Measurements from ENCODE around the gene FKBP1A. TPM values are rescaled to one million over a fixed set of nuclear protein-coding genes. Genes with fewer than 3 reads are reported as not detected.

The FKBP1A gene
- polyA plus RNA-seq, 1 experiment = 476 TPM

DNA sequence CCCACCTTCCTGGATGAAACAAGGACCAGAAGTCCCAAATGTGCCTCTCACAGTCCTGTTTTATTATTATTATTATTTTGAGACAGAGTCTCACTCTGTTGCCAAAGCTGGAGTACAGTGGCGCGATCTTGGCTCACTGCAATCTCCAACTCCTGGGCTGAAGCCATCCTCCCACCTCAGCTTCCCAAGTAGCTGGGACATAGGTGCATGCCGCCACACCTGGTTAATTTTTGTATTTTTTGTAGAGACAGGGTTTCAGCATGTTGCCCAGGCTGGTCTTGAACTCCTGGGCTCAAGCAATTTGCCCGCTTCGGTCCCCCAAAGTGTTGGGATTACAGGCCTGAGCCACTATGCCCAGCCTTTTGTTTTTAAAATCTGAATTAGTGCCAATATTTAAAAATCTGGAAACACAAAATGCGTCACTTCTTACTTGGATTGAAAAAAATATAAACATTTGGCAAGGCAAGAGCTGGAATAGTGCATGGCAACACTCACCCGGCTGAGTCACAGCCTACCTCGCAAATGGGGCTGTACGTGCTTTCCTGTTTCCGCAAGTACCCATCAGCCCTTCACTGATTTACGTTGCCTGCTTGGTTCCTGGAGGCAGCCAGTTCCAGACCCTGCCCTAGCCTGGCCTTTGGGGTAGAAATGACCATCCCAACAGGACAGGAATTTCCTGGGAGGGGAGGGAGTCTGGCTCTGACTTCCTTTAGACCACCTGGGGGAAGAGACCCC is 70.2 kb downstream of the FKBP1A start:
- H3K4me3 ChIP-seq (ENCODE audit: low read depth, low read length) = no peak overlapping the region
- peak; percentile 73 for DNase-seq (ENCODE audit: low read depth)

DNA sequence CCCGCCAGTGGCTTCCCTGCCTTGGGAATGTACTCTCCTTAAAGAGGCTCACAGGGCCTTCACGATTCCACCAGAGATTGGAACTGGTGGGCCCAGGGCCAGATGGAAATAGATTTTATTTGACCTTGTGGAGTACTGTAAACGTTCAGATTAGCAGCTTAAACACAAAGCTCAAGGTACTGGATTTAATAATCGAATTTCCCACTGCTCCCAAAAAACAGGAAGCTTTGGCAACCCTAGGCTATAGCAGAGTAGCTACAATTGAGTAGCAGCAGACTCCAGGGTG is 71.3 kb downstream of the FKBP1A start:
- ChIA-PET POLR2A (no interaction called here), CTCF (interaction anchor here (0.7 to 3.9 kb wide), 4 partner anchors 8 to 116 kb away, joined by 3 to 21 read pairs (median 8); no protein-coding TSS in a partner anchor)
- H3K36me3 ChIP-seq (ENCODE audit: control insufficient read depth, insufficient read depth, low read length) = no peaks in the 10 kb centered on the region
- TF ChIP-seq, protein P1, sequence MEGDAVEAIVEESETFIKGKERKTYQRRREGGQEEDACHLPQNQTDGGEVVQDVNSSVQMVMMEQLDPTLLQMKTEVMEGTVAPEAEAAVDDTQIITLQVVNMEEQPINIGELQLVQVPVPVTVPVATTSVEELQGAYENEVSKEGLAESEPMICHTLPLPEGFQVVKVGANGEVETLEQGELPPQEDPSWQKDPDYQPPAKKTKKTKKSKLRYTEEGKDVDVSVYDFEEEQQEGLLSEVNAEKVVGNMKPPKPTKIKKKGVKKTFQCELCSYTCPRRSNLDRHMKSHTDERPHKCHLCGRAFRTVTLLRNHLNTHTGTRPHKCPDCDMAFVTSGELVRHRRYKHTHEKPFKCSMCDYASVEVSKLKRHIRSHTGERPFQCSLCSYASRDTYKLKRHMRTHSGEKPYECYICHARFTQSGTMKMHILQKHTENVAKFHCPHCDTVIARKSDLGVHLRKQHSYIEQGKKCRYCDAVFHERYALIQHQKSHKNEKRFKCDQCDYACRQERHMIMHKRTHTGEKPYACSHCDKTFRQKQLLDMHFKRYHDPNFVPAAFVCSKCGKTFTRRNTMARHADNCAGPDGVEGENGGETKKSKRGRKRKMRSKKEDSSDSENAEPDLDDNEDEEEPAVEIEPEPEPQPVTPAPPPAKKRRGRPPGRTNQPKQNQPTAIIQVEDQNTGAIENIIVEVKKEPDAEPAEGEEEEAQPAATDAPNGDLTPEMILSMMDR (IDR thresholded peaks at IDR 0.05; ENCODE audit: insufficient read depth, low read depth, low read length) = no peak
- no peak for DNase-seq (ENCODE audit: low read depth)
- H3K4me3 ChIP-seq (ENCODE audit: low read depth, low read length) = no peak overlapping the region
- no peaks in the 10 kb centered on the region for H3K27me3 ChIP-seq (ENCODE audit: control insufficient read depth, insufficient read depth, low read length)

More for the DNA sequence above, 70.2 kb downstream of the FKBP1A start:
- Histone ChIP-seq H3K27me3 (ENCODE audit: control insufficient read depth, insufficient read depth, low read length) (no peaks in the 10 kb centered on the region), H3K36me3 (ENCODE audit: control insufficient read depth, insufficient read depth, low read length) (no peaks in the 10 kb centered on the region)
- ChIA-PET CTCF (interaction anchor here (0.8 to 3.9 kb wide), 7 partner anchors 10 to 128 kb away, joined by 3 to 21 read pairs (median 5); no protein-coding TSS in a partner anchor), POLR2A (interaction anchor here (0.8 kb wide), 1 partner anchor 80 kb away, joined by 3 read pairs; no protein-coding TSS in a partner anchor)
- TF ChIP-seq, protein P1 (IDR thresholded peaks at IDR 0.05; ENCODE audit: insufficient read depth, low read depth, low read length) = no peak

DNA sequence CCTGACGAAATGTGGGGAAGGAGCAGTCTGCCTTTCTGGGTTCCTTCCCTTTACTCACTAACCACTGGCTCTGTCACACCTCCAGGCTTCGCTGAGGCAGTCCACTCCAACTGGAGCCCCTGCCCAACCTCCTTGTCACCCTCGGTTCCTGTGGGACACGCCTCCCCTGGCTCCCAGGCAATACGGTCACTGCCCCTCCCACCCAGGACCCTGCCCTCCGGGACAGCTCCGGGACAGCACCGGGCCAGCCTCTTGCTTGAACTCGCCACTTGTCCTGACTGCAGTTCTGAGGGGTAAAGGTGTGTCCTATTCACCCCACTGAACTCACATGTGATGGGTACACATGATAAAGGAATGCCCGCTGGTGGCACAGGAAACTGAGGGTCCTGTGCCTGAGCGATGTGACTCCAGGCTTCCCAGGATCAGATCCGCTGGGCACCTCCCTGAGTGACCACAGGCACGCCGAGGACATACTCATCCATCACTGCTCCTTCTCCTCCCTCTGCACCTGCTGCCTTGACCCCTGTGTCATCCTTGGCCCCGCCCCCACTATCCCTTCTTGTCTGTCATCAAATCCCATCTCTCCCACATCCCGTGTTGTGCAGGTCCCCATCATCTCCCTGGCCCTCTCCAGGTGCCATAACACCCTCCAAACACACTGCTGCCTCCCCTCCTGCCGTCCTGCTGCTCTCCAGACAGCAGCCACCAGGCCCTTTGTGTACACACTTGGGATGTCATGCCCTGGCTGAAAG is 71.8 kb downstream of the FKBP1A start:
- TF ChIP-seq, protein P1 (IDR thresholded peaks at IDR 0.05; ENCODE audit: insufficient read depth, low read depth, low read length) = no peak
- POLR2A ChIA-PET = no interaction called here
- Histone ChIP-seq H3K27me3 (ENCODE audit: control insufficient read depth, insufficient read depth, low read length) (no peaks in the 10 kb centered on the region), H3K36me3 (ENCODE audit: control insufficient read depth, insufficient read depth, low read length) (no peaks in the 10 kb centered on the region), H3K4me3 (ENCODE audit: low read depth, low read length) (no peak overlapping the region)
- DNase-seq (ENCODE audit: low read depth) = no peak
- CTCF ChIA-PET = interaction anchor here (0.5 to 2.7 kb wide), 3 partner anchors 8 to 197 kb away, joined by 3 to 10 read pairs (median 4); no protein-coding TSS in a partner anchor

DNA sequence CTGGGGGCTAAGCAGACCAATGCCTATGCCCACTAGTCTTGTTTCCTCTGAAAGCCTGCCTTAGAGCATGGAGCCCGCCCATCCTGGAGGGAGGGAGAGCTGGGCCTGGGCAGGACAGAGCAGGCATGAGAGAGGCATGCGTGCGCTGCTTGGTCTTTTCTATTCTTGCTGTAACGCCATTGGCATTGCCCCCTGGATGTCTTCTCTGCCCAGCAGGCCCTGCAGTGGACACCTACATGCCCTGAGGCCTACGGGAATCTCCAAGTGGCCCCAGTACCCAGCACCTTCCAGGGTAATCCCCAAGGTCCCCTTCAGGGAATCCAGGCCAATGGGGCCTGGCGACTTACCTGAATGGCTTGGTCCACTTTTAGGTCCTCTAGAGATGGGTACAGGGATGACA is 72.8 kb downstream of the FKBP1A start:
- CTCF ChIA-PET = interaction anchor here (1.7 kb wide), 1 partner anchor 117 kb away, joined by 7 read pairs; no protein-coding TSS in a partner anchor
- DNase-seq (ENCODE audit: low read depth) = no peak

More for the DNA sequence above, 72.8 kb downstream of the FKBP1A start:
- no peaks in the 10 kb centered on the region for H3K27me3 ChIP-seq (ENCODE audit: control insufficient read depth, insufficient read depth, low read length)
- TF ChIP-seq, protein P1 (IDR thresholded peaks at IDR 0.05; ENCODE audit: insufficient read depth, low read depth, low read length) = no peak
- no peaks in the 10 kb centered on the region for H3K36me3 ChIP-seq (ENCODE audit: control insufficient read depth, insufficient read depth, low read length)
- no peak overlapping the region for H3K4me3 ChIP-seq (ENCODE audit: low read depth, low read length)
- POLR2A ChIA-PET = no interaction called here

All from BJ (cell line).